Activated CD8-positive, alpha-beta memory T cell treated with anti-CD3 and anti-CD28 coated beads for 24 hours (primary cell): ENCODE data around the gene MRPL48.
"Not testable (repeated sequence)": the region's sequence is repeated elsewhere in the genome, so short reads cannot be mapped to it uniquely, and the experiment has no call there.

Experiments
- DNase-seq: peaks from one replicate; pipeline ENCODE4 v3.0.0-alpha.2; 2020

The MRPL48 gene

DNA sequence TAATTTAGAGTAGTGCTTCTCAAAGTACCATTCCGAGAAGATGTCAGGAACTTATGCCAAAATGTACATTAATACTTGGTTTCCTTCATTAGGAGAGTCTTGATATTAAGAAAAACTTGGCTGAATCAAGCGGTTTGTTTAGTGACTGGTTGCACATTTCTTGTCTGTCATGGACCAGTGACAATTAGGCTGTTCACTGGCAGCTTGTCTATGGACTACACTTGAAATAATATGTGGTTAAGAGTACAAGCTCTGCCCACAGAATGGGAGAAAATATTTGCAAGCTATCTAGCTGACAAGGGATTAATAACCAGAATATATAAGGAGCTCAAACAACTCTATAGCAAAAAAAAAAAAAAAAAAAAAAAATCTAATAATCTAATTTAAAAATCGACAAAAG is 64.4 kb downstream of the MRPL48 start:
- no peak for DNase-seq

DNA sequence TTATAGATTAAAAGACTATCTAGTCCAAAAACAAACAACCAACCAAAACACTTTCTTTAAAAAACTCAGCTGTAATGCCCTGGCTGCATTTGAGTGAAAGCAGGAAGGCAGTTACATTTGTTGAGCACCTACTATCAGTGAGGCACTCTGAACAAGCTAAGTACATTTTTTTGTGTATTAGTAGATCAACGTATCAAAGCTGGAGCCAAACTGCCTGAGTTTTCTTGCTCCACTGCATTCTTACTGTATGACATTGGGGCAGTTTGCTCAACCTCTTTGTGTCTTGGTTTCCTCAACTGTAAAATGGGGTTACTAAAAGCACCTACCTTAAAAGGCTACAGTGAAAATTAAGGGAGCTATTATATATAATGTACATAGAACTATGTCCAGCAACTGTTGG is 67.0 kb downstream of the MRPL48 start:
- no peak for DNase-seq

DNA sequence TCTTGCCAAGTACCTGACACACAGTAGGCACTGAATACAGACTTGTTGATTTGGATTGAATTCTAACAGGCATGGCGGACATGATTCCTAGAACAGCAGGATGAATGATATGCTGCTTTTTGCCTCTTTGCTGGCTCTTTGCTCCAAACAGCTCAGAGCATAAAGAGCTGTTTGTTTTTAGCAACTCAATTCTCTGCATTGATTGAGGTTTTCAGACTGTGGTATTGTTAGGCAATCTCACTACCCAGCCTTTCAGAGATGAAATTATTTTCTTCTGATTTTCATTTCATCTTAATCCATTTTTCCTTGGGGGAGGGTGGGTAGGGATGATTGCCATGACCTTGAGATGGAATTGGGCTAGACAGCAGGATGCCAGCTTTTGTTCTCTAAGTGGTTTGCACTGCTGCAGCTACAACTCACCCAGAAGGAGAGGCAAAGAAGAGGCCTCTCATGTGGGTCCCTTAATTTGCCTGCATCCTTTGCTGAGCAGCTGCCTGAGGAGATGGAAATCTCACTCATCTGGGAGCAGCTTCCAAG is 68.4 kb downstream of the MRPL48 start:
- DNase-seq = no peak

DNA sequence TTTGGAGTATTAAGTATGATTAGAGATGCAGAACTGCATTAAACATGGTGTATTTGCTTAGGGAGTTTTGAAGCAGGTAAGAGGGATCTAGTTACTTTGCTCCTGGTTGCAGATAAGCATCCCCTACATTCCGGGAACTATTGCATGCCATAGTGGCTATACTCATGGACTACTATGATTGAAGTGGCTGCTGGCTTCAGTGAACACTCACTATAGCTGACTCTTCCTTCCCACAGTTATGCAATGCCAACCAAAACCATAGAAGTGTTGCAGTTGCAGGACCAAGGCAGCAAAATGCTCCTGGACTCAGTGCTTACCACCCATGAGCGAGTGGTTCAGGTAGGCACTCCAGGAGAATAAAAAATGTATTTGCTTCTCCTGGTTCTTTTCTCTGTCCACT is 72.0 kb downstream of the MRPL48 start:
- DNase-seq = no peak

DNA sequence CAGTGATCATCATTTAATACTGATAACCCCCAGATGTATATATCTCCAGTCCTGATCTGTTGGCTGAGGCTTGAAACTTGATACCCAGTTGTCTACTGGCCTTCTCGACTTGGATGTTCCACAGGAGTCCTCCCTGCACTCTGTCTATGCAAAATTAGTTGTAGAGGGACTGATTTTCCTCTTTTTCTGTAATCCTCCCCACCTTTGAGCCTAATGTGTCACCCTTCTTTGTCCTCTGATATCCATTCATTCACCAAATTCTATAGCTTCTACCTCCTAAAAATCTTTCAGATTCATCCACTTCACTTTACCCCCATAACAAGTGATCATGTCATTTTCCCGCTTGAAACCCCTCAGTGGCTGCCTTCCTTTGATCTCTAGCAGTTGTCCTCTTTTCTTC is 72.5 kb downstream of the MRPL48 start:
- no peak for DNase-seq

DNA sequence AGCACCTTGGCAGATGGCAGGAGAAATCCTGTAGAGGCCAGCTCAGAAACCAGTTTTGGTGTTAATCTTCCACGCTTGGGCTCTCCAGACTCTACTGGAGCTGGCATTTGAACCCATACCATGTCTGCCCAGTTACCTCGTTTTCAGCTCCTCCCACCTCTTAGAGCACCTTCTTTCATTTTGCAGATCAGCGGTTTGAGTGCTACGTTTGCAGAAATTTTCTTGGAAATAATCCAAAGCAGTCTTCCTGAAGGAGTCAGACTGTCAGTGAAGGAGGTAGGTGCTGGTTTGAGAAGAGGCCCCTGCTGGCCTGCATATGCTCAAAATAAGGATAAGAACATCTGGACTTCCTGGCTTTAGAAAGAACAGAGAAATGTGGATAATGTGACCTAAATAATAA is 75.3 kb downstream of the MRPL48 start:
- no peak for DNase-seq

DNA sequence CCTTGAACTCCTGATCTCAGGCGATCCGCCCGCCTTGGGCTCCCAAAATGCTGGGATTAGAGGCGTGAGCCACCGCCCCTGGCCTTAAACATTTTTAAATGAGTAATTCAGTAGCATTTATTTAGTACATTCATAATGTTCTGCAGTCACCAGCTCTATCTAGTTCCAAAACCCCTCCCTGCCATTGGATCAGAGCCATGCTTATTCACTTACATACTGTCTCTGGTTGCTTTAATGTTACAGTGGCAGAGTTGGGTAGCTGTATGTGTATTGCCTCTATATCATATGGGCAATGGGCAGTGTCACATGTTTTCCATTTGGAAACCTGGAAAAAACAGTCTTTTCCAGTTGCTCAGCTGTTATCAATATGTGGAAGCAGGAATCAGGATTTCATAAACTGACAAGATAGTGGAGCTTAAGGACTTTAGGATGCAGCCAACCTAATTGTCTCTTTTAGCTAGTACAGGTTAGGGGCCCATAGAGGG is 78.5 kb downstream of the MRPL48 start:
- no peak for DNase-seq

DNA sequence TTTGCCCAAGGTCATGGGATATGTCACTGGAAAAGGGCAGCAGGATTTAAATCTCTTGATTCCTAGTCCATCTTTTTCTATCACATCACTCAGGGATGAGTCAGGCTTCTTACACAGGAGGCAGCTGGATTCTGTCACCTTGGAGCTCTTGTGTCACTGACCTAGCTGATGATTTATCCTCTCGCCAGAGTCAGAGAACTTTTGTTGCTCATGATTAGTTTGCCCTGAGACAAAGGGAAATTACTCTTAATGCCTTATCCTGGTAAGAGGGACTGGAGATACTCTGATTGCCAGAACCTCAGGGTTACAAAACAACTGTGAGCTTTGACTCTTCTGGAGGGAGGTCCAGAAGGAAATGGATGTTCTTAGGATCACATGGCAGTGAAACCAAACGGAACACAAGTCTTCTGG is 78.9 kb downstream of the MRPL48 start:
- DNase-seq = no peak

DNA sequence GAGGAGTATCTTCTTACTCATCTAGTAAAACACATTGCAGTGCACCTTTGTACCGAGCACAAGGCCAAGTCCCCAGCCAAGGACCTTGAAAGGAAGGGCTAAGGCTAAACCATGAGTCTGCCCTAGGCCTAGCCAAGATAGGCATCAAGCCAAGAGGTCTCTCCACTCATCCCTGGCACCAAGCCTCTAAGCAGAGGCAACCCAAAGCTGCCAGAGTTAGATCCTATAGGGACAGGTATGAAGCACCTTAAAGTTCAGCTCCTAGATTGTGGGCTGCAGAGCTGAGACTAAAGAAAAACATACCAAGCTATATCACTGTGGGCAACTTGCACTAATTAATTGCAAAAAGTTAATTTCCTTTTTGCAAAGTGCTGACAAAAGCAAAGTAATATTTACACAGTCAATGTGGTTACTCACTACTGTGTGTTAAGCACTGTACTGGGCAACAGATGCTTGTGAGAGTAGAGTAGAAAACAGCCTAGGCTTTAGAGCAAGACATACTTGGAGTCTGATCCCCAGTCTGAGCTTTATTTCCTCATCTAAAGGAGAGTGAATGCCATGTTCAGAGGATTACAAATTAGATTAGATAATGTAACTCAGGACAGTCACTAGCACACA is 81.8 kb downstream of the MRPL48 start:
- no peak for DNase-seq

DNA sequence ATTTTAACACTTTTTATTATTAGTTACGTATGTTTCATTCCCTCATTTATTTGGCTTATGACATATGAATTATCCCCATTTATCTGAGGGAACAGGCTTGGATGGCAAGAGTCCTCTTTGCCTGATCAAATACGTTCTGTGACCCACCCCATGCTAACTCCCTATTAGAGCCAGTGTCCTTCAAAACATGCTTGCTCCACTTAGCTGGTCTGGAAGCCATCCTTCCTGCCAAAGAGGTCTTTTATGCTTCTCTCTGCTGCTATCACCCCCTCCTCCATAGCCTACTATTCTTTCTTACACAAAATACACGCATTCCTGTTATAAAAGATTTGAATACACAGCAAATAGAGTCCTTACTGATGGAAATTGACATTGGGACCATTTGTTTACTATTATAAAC is 82.6 kb downstream of the MRPL48 start:
- DNase-seq = no peak

DNA sequence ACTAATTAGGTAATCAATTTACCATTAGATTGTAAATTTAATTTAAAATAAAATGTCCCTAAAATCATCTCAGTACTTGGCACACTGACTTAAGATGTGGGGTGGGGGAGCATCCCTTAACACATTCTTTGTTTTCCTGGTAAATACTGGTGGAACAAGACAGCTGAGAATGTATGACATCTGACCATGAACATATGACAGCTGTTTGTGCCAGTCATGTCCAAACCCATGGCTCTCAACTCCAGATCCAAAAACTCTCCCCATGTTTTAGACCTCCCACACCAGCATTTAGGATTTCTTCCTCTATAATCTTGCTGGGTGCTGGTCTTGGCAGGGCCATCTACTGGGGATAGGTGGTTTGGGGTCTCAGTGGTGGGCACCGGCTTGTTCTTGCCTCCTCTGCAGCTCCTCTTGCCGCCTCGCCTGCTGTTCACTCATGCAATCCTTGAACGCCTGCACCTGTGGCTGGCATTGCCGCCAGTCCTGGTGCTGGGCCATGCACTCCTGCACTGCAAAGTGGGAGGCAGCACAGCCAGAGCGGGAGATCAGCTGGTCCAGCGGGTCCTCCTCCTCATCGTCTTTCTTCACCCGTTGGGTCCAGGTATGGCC is 85.2 kb downstream of the MRPL48 start:
- DNase-seq = no peak

DNA sequence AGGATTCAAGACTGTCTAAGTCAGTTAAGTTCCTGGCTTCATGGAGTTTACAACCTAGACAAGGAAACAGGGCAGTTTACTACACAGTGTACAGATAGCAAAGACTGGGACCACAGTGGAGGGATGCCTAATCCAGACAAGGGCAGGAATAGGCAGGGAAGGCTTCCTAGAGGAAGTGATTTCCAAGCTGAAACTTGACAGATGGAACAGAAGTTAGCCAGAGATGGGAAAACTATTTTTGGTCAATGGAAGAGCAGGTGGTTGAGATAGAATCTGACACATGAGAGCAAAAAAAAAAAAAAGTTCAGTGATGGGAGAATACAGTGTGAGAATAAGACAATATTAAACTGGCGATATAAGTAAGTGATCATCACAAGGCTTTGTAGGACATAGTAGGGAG is 87.7 kb downstream of the MRPL48 start:
- no peak for DNase-seq

DNA sequence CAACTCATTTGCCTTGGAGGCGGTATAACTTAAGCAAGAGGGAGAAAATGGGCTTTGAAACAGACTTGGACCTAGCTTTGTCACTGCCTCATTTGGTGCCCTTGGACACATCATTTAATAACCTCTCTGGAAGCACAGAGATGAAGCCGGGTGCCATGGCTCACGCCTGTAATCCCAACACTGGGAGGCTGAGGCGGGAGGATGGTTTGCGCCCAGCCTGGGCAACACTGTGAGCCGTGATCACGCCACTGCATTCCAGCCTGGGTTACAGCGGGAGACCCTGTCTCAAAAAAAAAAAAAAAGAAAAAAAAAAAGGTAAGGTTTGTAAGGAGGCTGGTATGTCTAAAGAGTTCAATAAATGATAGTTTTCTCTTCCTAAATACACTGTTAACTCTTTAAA is 88.2 kb downstream of the MRPL48 start:
- peak; percentile 65 for DNase-seq

DNA sequence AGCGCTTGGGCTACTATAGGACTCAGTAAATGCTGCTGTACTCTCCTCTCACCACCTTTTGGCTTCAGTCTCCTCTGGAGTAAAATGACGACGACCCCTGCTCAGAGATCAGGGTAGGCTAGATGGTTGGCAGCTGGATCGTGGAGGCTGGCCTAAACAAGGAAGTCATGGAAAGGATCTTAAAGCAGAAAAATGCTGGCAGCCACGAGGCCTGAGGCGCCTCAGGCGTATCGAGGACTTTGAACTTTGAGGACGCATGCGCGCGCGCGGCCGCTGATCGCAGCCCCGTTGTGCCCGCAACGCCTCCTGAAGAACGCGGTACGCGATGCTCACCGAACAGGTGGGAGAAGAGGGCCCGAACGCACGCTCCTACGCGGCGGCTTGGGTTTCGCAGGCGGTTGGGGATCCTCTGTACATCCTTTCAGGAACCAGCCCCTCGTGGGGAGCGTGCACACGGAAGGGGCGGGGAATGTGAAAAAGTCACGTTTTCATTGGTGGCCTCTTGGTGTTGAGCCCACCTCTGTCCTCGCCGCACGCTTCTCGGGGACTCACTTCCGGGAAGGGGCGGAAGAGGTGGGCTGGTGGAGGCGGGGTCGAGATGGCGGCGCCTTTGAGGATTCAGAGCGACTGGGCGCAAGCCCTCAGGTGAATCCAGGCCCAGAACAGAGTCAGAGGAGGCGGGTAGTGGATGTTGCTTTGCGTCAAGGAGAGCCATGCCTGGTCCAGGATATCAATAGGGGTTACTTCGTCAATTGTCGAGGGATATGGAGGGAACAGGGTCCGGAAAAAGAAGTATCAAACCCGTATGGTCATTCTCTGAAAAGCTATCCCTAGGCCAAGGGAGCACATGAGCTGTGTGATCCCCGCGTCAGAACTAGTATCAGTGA is 89.0 kb downstream of the MRPL48 start, which contains the start of the genes COA4 and PAAF1:
Gene COA4, minus strand, starts transcription at position 423 of the 887 bp plus-strand sequence. CDS start 3,468 bp downstream, outside the sequence.
Gene PAAF1, plus strand, starts transcription at position 576 of the 887 bp plus-strand sequence. Its CDS starts 23 bp downstream, at position 599.
- DNase-seq = peak; percentile 94

DNA sequence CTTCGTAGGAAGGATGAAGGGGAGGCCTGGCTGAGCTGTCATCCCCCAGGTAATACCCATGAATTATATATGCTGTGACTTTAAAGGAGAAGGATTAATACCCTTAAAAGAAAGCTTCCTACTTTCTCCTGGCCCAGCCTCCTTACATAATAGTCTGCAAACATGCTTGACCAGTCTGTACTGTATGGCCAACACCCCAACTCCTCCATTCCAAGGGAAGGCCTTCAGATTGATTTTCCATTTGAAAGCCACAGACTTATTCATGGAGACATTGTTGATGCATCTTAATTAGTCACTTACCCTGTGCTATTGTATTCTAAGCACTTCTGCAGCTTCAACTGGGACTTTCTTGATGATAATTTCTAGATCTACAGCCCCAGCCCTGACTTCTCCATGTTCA is 91.1 kb downstream of the MRPL48 start:
- no peak for DNase-seq

DNA sequence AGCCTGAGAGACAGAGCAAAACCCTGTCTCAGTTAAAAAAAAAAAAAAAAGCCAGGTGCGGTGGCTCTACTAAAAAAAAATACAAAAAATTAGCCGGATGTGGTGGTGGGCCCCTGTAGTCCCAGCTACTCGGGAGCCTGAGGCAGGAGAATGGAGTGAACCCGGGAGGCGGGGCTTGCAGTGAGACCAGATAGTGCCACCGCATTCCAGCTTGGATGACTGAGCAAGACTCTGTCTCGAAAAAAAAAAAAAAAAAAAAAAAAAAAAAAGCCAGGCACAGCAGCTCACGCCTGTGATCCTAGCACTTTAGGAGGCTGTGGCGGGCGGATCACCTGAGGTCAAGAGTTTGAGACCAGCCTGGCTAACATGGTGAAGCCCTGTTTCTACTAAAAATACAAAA is 92.8 kb downstream of the MRPL48 start:
- not testable (repeated sequence) for DNase-seq

DNA sequence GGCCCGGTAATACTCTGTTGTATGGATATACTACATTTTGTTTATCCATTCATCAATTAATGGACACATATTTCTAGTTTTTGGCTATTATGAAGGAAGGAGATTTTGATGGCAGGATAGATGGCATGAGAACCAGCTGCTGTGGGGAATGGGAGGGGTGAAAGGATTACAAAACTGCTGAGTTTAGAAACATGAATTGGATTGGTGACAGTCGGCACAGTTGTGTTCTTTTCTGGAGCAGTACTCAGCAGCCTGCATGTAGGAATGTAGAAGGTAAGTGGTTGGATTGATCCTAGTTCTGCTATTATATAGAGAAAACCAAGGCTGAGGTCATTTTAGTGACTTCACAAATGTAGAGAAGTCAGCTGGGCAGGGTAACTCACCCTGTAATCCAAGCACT is 96.2 kb downstream of the MRPL48 start:
- no peak for DNase-seq

DNA sequence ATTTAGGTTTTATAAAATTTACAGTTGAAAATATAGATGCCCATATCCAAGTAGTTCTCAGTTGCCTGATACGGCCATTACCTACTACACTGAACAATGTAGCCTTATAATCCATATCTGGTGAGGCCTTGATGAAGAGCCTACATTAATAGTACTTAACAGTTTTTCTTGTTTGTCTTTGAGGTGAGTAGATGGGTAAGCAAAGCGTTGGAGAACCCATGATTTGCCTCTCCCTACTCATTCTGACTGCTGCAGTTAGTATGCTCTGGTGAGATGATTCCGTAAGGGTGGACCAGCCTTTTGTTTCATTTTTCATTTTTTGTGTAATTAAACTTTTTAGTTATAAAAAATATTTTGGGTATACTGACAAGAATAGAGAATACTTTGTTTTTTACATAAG is 100.6 kb downstream of the MRPL48 start:
- DNase-seq = no peak

DNA sequence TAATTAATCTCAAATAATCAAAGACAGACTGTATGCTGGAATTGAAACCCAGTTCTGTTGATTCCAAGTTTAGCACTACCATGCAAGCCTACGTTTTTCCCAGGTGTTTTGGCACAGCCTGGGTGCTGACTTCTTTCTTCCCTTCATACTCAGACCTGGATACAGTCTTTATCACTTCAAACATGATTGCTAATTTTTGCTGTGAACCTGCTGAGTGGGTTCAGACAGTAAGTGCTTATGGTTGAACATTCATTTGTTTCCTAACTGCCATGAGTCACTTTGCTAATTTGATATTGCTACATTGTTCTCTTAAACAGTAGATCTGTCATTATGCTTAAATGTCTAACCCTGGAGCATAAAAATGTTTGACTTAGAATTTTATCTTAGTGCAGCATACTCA is 101.3 kb downstream of the MRPL48 start:
- no peak for DNase-seq

DNA sequence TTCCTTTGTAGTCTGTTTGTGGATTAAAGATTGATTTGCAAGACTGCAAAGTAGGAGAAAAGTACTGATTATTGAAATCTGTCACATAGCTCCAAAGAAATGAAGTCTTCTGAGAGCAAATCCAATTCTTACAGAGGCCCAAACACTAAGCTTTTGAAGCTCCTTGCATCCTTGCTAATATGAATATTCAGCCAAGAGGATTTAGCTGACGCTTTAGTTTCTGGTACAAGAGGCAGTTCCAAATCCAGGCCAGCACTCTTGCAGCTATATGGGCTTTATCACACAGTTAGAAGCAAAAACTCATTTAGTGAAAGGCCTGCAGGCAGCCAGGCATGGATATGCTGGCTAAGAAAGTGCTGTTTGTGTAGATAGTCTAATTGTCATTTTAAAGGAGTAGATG is 101.9 kb downstream of the MRPL48 start:
- no peak for DNase-seq

DNA sequence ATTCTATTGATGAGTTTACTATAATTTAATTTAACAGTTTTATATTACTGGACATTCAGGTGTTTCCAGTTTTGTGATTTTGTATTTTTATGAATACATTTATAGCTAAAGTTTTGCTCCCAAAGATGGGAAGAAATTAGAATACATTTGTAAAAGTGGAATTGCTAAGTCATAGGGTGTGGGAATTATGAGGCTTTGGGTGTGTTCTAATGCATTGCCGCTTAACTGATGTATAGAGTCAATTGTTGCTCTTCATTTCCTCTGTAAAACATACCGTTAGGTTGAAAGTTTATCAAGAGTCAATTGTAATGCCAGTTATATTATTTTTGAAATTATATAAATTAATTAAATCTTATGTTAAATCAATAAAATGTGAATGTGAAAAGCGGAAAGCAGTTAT is 105.4 kb downstream of the MRPL48 start:
- no peak for DNase-seq

DNA sequence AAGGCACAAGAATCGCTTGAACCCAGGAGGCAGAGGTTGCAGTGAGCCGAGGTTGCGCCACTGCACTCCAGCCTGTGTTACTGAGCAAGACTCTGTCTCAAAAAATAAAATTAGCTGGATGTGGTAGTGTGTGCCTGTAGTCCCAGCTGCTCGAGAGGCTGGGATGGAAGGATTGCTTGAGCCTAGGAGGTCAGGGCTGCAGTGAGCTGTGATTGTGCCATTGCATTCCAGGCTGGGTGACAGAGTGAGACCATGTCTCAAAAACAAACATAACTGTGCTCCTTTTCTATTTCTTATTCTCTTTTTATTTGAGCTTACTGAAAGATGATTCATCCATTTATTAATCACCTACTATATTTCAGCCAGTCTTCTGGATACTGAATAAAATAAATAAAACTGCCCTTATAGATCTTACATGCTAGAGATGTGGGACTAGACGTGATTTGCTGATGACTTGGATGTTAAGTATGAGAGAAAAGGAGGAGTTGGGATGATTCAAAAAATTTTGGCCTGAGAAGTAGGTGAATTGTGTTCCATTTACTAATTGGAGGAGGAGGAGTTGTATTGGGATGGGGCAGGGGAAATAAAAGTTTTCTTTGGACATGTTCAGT is 107.2 kb downstream of the MRPL48 start:
- DNase-seq = no peak

DNA sequence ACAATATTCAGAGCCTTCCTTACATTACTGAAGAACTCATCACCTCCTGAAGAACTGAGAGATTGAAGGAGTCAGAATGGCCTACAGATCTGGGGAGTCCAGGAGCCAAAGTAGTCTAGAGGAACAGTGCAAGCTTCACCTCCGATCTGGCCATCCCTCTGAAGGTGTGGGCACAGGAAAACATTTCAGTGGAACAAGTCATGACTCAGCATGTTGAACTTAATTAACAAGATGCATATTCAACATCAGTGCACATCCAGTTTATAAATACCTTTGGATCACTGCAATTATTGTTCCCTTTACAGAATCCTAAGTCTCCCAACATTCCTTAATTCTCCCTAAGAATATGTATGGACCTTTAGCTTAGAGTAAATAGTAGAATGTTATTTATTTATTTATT is 114.6 kb downstream of the MRPL48 start:
- DNase-seq = no peak
